ENCODE data around the gene ESYT2.

Gene ESYT2

GRCh38 chr7:158695056-158695455 lies 134.3 kb downstream of the ESYT2 start:
- no peak for DNase-seq
- in situ Hi-C loops (cut with MboI; ENCODE audit: low pct_unique_long_range_greater_than_20kb, low sequenced_read_pairs) = no loop called here

- no peak for DNase-seq
- in situ Hi-C loops (cut with MboI; ENCODE audit: low pct_unique_long_range_greater_than_20kb, low sequenced_read_pairs) = no loop called here
Measured at GRCh38 chr7:158694650-158695049, 134.7 kb downstream of the ESYT2 start.

- DNase-seq = no peak
- in situ Hi-C loops (cut with MboI; ENCODE audit: low pct_unique_long_range_greater_than_20kb, low sequenced_read_pairs) = no loop called here
Measured at GRCh38 chr7:158689488-158689887, 139.8 kb downstream of the ESYT2 start.

- no peak for DNase-seq
- in situ Hi-C loops (cut with MboI; ENCODE audit: low pct_unique_long_range_greater_than_20kb, low sequenced_read_pairs) = no loop called here
Measured at GRCh38 chr7:158687406-158687805, 141.9 kb downstream of the ESYT2 start.

- in situ Hi-C loops (cut with MboI; ENCODE audit: low pct_unique_long_range_greater_than_20kb, low sequenced_read_pairs) = no loop called here
- no peak for DNase-seq
Measured at GRCh38 chr7:158685693-158686092, 143.6 kb downstream of the ESYT2 start.

- DNase-seq = no peak
- in situ Hi-C loops (cut with MboI; ENCODE audit: low pct_unique_long_range_greater_than_20kb, low sequenced_read_pairs) = no loop called here
Measured at GRCh38 chr7:158684329-158684728, 145.0 kb downstream of the ESYT2 start.

- in situ Hi-C loops (cut with MboI; ENCODE audit: low pct_unique_long_range_greater_than_20kb, low sequenced_read_pairs) = no loop called here
- DNase-seq = no peak
Measured at GRCh38 chr7:158683541-158683940, 145.8 kb downstream of the ESYT2 start.

GRCh38 chr7:158682456-158682855 lies 146.9 kb downstream of the ESYT2 start:
- in situ Hi-C loops (cut with MboI; ENCODE audit: low pct_unique_long_range_greater_than_20kb, low sequenced_read_pairs) = no loop called here
- no peak for DNase-seq
